GM18507 (cell line): ENCODE results near the gene IRAK2.
A peak's percentile ranks its signal among the peaks of the same experiment; 100 is the strongest.
"Not testable (repeated sequence)": the region's sequence is repeated elsewhere in the genome, so short reads cannot be mapped to it uniquely, and the experiment has no call there.

Source experiments
- DNase-seq: peaks from one replicate; pipeline ENCODE4 v3.0.0; 2011; ENCODE audit warnings: low read depth; ENCODE audit not compliant: insufficient read length; ENCODE audit errors: extremely low spot score
- FAIRE-seq: peaks from 2 replicates; lab custom pipeline; 2011; peaks lifted over from hg19 to GRCh38; lab: Jason Lieb, UNC

IRAK2 gene

GRCh38 chr3:10245081-10245712, 80.5 kb downstream of the IRAK2 start:
- FAIRE-seq: no peak

GRCh38 chr3:10247679-10248183, 83.0 kb downstream of the IRAK2 start:
- DNase-seq (no peak), FAIRE-seq (no peak)

More at GRCh38 chr3:10245081-10245712, 80.5 kb downstream of the IRAK2 start:
- no peak for DNase-seq

GRCh38 chr3:10248184-10248983, 83.7 kb downstream of the IRAK2 start, which contains the start of gene TATDN2:
Gene TATDN2 (plus strand): TSS chr3:10248459. CDS start chr3:10249201, 742 bp downstream.
- peak; percentile 99 for DNase-seq
- FAIRE-seq: peak; percentile 97

GRCh38 chr3:10248984-10249748, 84.4 kb downstream of the IRAK2 start:
- no peak for DNase-seq
- peak; percentile 64 for FAIRE-seq

- FAIRE-seq: no peak
- DNase-seq: no peak
Observed at GRCh38 chr3:10249833-10250232, 85.1 kb downstream of the IRAK2 start.

- no peak for DNase-seq
- FAIRE-seq: no peak
Observed at GRCh38 chr3:10251006-10251405, 86.3 kb downstream of the IRAK2 start.

GRCh38 chr3:10253731-10254130, 89.0 kb downstream of the IRAK2 start:
- no peak for DNase-seq
- FAIRE-seq: no peak

GRCh38 chr3:10255835-10256234, 91.1 kb downstream of the IRAK2 start:
- FAIRE-seq (no peak), DNase-seq (no peak)

- FAIRE-seq (no peak), DNase-seq (no peak)
Observed at GRCh38 chr3:10259036-10259435, 94.3 kb downstream of the IRAK2 start.

- DNase-seq (no peak), FAIRE-seq (no peak)
Observed at GRCh38 chr3:10259798-10260197, 95.1 kb downstream of the IRAK2 start.

- FAIRE-seq (no peak), DNase-seq (no peak)
Observed at GRCh38 chr3:10260211-10260701, 95.5 kb downstream of the IRAK2 start.

- DNase-seq (no peak), FAIRE-seq (no peak)
Observed at GRCh38 chr3:10262027-10262426, 97.3 kb downstream of the IRAK2 start.

GRCh38 chr3:10263646-10264363, 99.1 kb downstream of the IRAK2 start:
- FAIRE-seq (peak; percentile 65), DNase-seq (peak; percentile 22)

GRCh38 chr3:10265833-10266232, 101.1 kb downstream of the IRAK2 start:
- FAIRE-seq: no peak
- no peak for DNase-seq

- not testable (repeated sequence) for FAIRE-seq, DNase-seq
Observed at GRCh38 chr3:10266936-10267335, 102.2 kb downstream of the IRAK2 start.

- DNase-seq (no peak), FAIRE-seq (no peak)
Observed at GRCh38 chr3:10268116-10268515, 103.4 kb downstream of the IRAK2 start.

GRCh38 chr3:10268930-10269329, 104.2 kb downstream of the IRAK2 start:
- DNase-seq: no peak
- FAIRE-seq: no peak

- DNase-seq (no peak), FAIRE-seq (no peak)
Observed at GRCh38 chr3:10269443-10269842, 104.7 kb downstream of the IRAK2 start.

GRCh38 chr3:10272476-10272875, 107.8 kb downstream of the IRAK2 start:
- not testable (repeated sequence) for DNase-seq, FAIRE-seq
